ENCODE results near the gene SVIP. TPM values are rescaled to one million over a fixed set of nuclear protein-coding genes. Genes with fewer than 3 reads are reported as not detected.

The SVIP gene
- total RNA-seq, 1 experiment from 2014 or later: 34.2 TPM

DNA sequence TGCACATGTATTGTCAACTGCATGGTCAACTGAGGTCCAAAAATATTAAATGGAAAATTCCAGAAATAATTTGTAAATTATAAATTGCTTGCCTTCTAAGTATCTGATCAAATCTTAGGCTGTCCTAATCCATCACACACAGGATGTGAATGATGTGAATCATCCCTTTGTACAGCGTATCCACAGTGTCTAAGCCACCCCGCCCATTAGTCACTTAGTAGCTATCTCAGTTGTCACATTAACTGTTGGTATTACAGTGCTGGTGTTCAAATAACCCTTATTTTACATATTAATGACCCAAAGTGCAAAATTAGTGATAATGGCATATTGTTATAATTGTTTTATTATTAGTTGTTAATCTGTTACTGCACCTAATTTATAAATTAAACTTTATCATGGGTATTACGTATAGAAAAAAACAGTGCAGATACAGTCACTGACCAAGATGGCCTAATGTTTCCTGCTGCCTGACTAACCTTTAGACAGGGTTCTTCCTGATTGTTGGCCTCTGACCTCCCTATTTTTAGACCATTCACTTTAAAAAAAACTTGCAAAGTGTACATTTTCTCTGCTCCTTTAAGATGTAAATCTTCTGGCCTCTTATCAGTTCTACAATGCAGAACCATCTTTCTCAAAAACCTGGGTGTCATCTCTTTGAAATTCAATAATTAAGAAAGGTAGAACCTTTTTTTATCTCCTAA is 2.9 kb upstream of the SVIP start:
- no peak overlapping the region for H3K4me2 ChIP-seq
- no peak overlapping the region for H2AFZ ChIP-seq
- no peaks in the 10 kb centered on the region for H4K20me1 ChIP-seq (ENCODE audit: insufficient read depth)
- H3K4me1 ChIP-seq (replicated peaks; ENCODE audit: insufficient read depth): peaks cover 17% of the 10 kb centered on the region
- no peak overlapping the region for H3K4me3 ChIP-seq
- 0 out of 2 replicates have a peak, but pooled peaks cover 3% of the 10 kb centered on the region for H3F3A ChIP-seq (ENCODE audit: insufficient read depth, low read depth)
- no peaks in the 10 kb centered on the region for H3K27me3 ChIP-seq (ENCODE audit: insufficient read depth, low read depth)
- peaks cover 6% of the 10 kb centered on the region; the same call in 1 of the 2 replicates for H3K79me2 ChIP-seq (ENCODE audit: low read depth)
- no peaks in the 10 kb centered on the region for H3K9me3 ChIP-seq (ENCODE audit: insufficient read depth, low read depth)
- ChIA-PET CTCF (interaction anchor here (0.6 kb wide), 1 partner anchor 709 kb away, joined by 3 read pairs; no protein-coding TSS in a partner anchor), POLR2A (ENCODE audit: unreplicated experiment) (no interaction called here)
- intact Hi-C loops (cut with micrococcal nuclease; ENCODE audit: unreplicated experiment): no loop called here
- no peaks in the 10 kb centered on the region for H3K36me3 ChIP-seq (ENCODE audit: low read depth)
- TF ChIP-seq CTCF (conservative IDR thresholded peaks at IDR 0.05) (no peak), EZH2 (IDR thresholded peaks at IDR 0.05; ENCODE audit: low read depth) (no peak)
- H3K9me2 ChIP-seq (ENCODE audit: insufficient read depth): no peaks in the 10 kb centered on the region
- no peak overlapping the region for H3K27ac ChIP-seq
- no TSS peak for BruUV-seq (replicated peaks)
- DNase-seq: no peak

DNA sequence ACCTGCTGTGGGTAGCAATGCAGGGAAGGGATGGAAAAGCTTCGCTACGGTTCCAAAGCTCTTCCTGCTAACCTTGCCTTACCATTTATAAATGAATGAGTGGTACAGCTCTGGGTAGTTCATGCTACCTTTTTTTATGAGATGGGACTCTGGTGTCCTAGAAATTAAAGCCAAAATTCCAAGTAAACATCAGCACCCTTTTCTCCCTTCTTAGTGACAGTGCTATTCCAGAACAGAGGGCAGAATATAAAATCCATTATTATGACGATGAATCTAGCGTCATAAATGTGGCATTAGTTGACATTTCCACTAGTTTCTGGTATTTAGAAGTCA is 447 bp upstream of the SVIP start:
- CTCF ChIA-PET: interaction anchor here (0.6 kb wide), 2 partner anchors 312 to 1973 kb away, joined by 4 to 16 read pairs; no protein-coding TSS in a partner anchor
- H3K4me3 ChIP-seq: peak overlapping the region; percentile 83; the same call in 1 of the 2 replicates
- TF ChIP-seq EZH2 (IDR thresholded peaks at IDR 0.05; ENCODE audit: low read depth): no peak
- TF ChIP-seq CTCF (conservative IDR thresholded peaks at IDR 0.05): no peak
- H3K4me2 ChIP-seq: peak overlapping the region; percentile 76
- 0 out of 2 replicates have a peak, but pooled peaks cover 7% of the 10 kb centered on the region for H3K36me3 ChIP-seq (ENCODE audit: low read depth)
- peaks cover 17% of the 10 kb centered on the region for H3K4me1 ChIP-seq (replicated peaks; ENCODE audit: insufficient read depth)
- H3K27ac ChIP-seq: no peak overlapping the region
- POLR2A ChIA-PET (ENCODE audit: unreplicated experiment): interaction anchor here (0.6 kb wide), 1 partner anchor 19 kb away, joined by 5 read pairs; no protein-coding TSS in a partner anchor
- intact Hi-C loops (cut with micrococcal nuclease; ENCODE audit: unreplicated experiment): no loop called here
- no peaks in the 10 kb centered on the region for H3K9me2 ChIP-seq (ENCODE audit: insufficient read depth)
- H3K79me2 ChIP-seq (ENCODE audit: low read depth): peaks cover 6% of the 10 kb centered on the region; the same call in 1 of the 2 replicates
- 0 out of 2 replicates have a peak, but pooled peaks cover 3% of the 10 kb centered on the region for H3F3A ChIP-seq (ENCODE audit: insufficient read depth, low read depth)
- no peaks in the 10 kb centered on the region for H4K20me1 ChIP-seq (ENCODE audit: insufficient read depth)
- H2AFZ ChIP-seq: peak overlapping the region; percentile 90
- H3K9me3 ChIP-seq (ENCODE audit: insufficient read depth, low read depth): no peaks in the 10 kb centered on the region
- DNase-seq: no peak
- BruUV-seq (replicated peaks): no TSS peak
- H3K27me3 ChIP-seq (ENCODE audit: insufficient read depth, low read depth): no peaks in the 10 kb centered on the region

DNA sequence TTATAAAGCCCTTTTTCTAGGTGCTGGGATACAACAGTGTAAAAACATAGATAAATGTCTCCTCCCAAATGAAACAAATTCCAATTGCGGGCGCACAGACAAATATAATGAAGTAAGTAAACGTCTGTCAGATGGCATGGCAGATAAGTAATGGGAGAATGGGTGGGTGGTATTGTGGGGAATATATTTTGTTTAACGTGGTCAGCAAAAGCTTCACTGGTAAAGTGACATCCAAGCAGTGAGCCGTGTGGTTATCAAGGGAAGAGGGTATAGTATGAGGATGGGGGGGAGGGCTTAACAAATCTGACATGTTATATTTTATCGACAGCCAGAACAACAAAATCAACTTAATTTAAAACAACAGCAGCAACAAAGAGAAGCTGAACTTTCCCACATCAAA is 1.2 kb downstream of the SVIP start:
- ChIA-PET POLR2A (ENCODE audit: unreplicated experiment) (interaction anchor here (0.6 kb wide), 1 partner anchor 156 kb away, joined by 3 read pairs; no protein-coding TSS in a partner anchor), CTCF (no interaction called here)
- Histone ChIP-seq H2AFZ (peak overlapping the region; percentile 86; the same call in 1 of the 2 replicates), H3K36me3 (ENCODE audit: low read depth) (0 out of 2 replicates have a peak, but pooled peaks cover 7% of the 10 kb centered on the region), H3K9me2 (ENCODE audit: insufficient read depth) (no peaks in the 10 kb centered on the region), H3K4me1 (replicated peaks; ENCODE audit: insufficient read depth) (peaks cover 17% of the 10 kb centered on the region), H3F3A (ENCODE audit: insufficient read depth, low read depth) (0 out of 2 replicates have a peak, but pooled peaks cover 3% of the 10 kb centered on the region), H3K27ac (no peak overlapping the region), H3K27me3 (ENCODE audit: insufficient read depth, low read depth) (no peaks in the 10 kb centered on the region), H3K4me3 (peak overlapping the region; percentile 83), H3K9me3 (ENCODE audit: insufficient read depth, low read depth) (no peaks in the 10 kb centered on the region), H3K4me2 (peak overlapping the region; percentile 91), H4K20me1 (ENCODE audit: insufficient read depth) (no peaks in the 10 kb centered on the region), H3K79me2 (ENCODE audit: low read depth) (peaks cover 6% of the 10 kb centered on the region; the same call in 1 of the 2 replicates)
- TF ChIP-seq EZH2 (IDR thresholded peaks at IDR 0.05; ENCODE audit: low read depth) (no peak), CTCF (conservative IDR thresholded peaks at IDR 0.05) (no peak)
- BruUV-seq (replicated peaks): no TSS peak
- DNase-seq: no peak
- intact Hi-C loops (cut with micrococcal nuclease; ENCODE audit: unreplicated experiment): no loop called here

Data from PC-9 (cell line).